ENCODE data around the gene UPF3A.

UPF3A gene

GRCh38 chr13:114303700-114304327 lies 22.4 kb downstream of the UPF3A start:
- DNase-seq (ENCODE audit: low read depth in 1 of 2, low spot score in 1 of 2) = no peak

GRCh38 chr13:114304346-114305034 lies 23.1 kb downstream of the UPF3A start:
- DNase-seq (ENCODE audit: low read depth in 1 of 2, low spot score in 1 of 2) = no peak

GRCh38 chr13:114309086-114309485 lies 27.7 kb downstream of the UPF3A start:
- DNase-seq (ENCODE audit: low read depth in 1 of 2, low spot score in 1 of 2) = no peak

- DNase-seq (ENCODE audit: low read depth in 1 of 2, low spot score in 1 of 2) = no peak
Measured at GRCh38 chr13:114309806-114310410, 28.5 kb downstream of the UPF3A start.

GRCh38 chr13:114310956-114311355 lies 29.6 kb downstream of the UPF3A start:
- no peak for DNase-seq (ENCODE audit: low read depth in 1 of 2, low spot score in 1 of 2)

- no peak for DNase-seq (ENCODE audit: low read depth in 1 of 2, low spot score in 1 of 2)
Measured at GRCh38 chr13:114311387-114311786, 30.0 kb downstream of the UPF3A start.

GRCh38 chr13:114311908-114312307 lies 30.5 kb downstream of the UPF3A start:
- no peak for DNase-seq (ENCODE audit: low read depth in 1 of 2, low spot score in 1 of 2)

- DNase-seq (ENCODE audit: low read depth in 1 of 2, low spot score in 1 of 2) = no peak
Measured at GRCh38 chr13:114313061-114313860, 31.9 kb downstream of the UPF3A start.

GRCh38 chr13:114314074-114314912 lies 32.9 kb downstream of the UPF3A start, which contains the start of gene CHAMP1:
CHAMP1 (plus strand) TSS chr13:114314503; CDS start chr13:114323843, 9,340 bp downstream.
- DNase-seq (ENCODE audit: low read depth in 1 of 2, low spot score in 1 of 2) = peak; percentile 77 to 88

- no peak for DNase-seq (ENCODE audit: low read depth in 1 of 2, low spot score in 1 of 2)
Measured at GRCh38 chr13:114315074-114315785, 33.8 kb downstream of the UPF3A start.

- no peak for DNase-seq (ENCODE audit: low read depth in 1 of 2, low spot score in 1 of 2)
Measured at GRCh38 chr13:114318624-114319023, 37.2 kb downstream of the UPF3A start.

- DNase-seq (ENCODE audit: low read depth in 1 of 2, low spot score in 1 of 2) = no peak
Measured at GRCh38 chr13:114319441-114319913, 38.1 kb downstream of the UPF3A start.

GRCh38 chr13:114320065-114320464 lies 38.7 kb downstream of the UPF3A start:
- no peak for DNase-seq (ENCODE audit: low read depth in 1 of 2, low spot score in 1 of 2)

GRCh38 chr13:114321256-114321655 lies 39.9 kb downstream of the UPF3A start:
- no peak for DNase-seq (ENCODE audit: low read depth in 1 of 2, low spot score in 1 of 2)

GRCh38 chr13:114323349-114323748 lies 41.9 kb downstream of the UPF3A start:
- no peak for DNase-seq (ENCODE audit: low read depth in 1 of 2, low spot score in 1 of 2)

GRCh38 chr13:114324334-114324733 lies 42.9 kb downstream of the UPF3A start:
- no peak for DNase-seq (ENCODE audit: low read depth in 1 of 2, low spot score in 1 of 2)

- DNase-seq (ENCODE audit: low read depth in 1 of 2, low spot score in 1 of 2) = no peak
Measured at GRCh38 chr13:114325729-114326128, 44.3 kb downstream of the UPF3A start.

- DNase-seq (ENCODE audit: low read depth in 1 of 2, low spot score in 1 of 2) = no peak
Measured at GRCh38 chr13:114328034-114328433, 46.6 kb downstream of the UPF3A start.

- DNase-seq (ENCODE audit: low read depth in 1 of 2, low spot score in 1 of 2) = no peak
Measured at GRCh38 chr13:114328595-114328994, 47.2 kb downstream of the UPF3A start.

GRCh38 chr13:114330086-114330485 lies 48.7 kb downstream of the UPF3A start:
- no peak for DNase-seq (ENCODE audit: low read depth in 1 of 2, low spot score in 1 of 2)
